PFSK-1 (cell line): ENCODE results near the gene NT5C2.

Experiments used
- POLR2AphosphoS5 ChIP-seq: IDR thresholded peaks from 2 replicates; pipeline ENCODE4 v1.6.1; 2012; ENCODE audit warnings: low read depth, mild to moderate bottlenecking, control low read depth, low read length, moderate library complexity
- SIN3A ChIP-seq: IDR thresholded peaks from 2 replicates; pipeline ENCODE4 v1.6.1; 2012; ENCODE audit warnings: mild to moderate bottlenecking, low read length, moderate library complexity, borderline replicate concordance; ENCODE audit not compliant: insufficient read depth
- TF ChIP-seq, protein P1 (sequence below), 2 experiments: IDR thresholded peaks; 2 replicates each; pipeline versions ENCODE4 v1.6.1 to v1.8.0; 2011 to 2012; ENCODE audit warnings: low read depth in 2 of 2, low read length in 2 of 2, control low read depth in 1 of 2, inconsistent platforms in 1 of 2, mild to moderate bottlenecking in 1 of 2, moderate library complexity in 1 of 2; ENCODE audit not compliant: insufficient read depth in 1 of 2

GRCh38 chr10:103155471-103156085 lies 37.5 kb downstream of the NT5C2 start:
- TF ChIP-seq, protein P1, sequence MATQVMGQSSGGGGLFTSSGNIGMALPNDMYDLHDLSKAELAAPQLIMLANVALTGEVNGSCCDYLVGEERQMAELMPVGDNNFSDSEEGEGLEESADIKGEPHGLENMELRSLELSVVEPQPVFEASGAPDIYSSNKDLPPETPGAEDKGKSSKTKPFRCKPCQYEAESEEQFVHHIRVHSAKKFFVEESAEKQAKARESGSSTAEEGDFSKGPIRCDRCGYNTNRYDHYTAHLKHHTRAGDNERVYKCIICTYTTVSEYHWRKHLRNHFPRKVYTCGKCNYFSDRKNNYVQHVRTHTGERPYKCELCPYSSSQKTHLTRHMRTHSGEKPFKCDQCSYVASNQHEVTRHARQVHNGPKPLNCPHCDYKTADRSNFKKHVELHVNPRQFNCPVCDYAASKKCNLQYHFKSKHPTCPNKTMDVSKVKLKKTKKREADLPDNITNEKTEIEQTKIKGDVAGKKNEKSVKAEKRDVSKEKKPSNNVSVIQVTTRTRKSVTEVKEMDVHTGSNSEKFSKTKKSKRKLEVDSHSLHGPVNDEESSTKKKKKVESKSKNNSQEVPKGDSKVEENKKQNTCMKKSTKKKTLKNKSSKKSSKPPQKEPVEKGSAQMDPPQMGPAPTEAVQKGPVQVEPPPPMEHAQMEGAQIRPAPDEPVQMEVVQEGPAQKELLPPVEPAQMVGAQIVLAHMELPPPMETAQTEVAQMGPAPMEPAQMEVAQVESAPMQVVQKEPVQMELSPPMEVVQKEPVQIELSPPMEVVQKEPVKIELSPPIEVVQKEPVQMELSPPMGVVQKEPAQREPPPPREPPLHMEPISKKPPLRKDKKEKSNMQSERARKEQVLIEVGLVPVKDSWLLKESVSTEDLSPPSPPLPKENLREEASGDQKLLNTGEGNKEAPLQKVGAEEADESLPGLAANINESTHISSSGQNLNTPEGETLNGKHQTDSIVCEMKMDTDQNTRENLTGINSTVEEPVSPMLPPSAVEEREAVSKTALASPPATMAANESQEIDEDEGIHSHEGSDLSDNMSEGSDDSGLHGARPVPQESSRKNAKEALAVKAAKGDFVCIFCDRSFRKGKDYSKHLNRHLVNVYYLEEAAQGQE (IDR thresholded peaks at IDR 0.05; ENCODE audit: insufficient read depth in 1 of 2, low read depth in 2 of 2, low read length in 2 of 2): no peak
- TF ChIP-seq SIN3A: no peak
- no peak for TF ChIP-seq POLR2AphosphoS5
